ENCODE results near the gene CCL4.

The CCL4 gene

GRCh38 chr17:36088670-36089338 is 14.8 kb upstream of the CCL4 start:
- no peaks in the 10 kb centered on the region for H3K9me3 ChIP-seq (replicated peaks; ENCODE audit: insufficient read depth, low read length)
- peaks cover 71% of the 10 kb centered on the region for H3F3A ChIP-seq (ENCODE audit: insufficient read depth, low read length)
- peak overlapping the region; percentile 54 for H3K4me2 ChIP-seq (ENCODE audit: low read depth, low read length)
- no peak for TF ChIP-seq EZH2phosphoT487 (IDR thresholded peaks at IDR 0.05; ENCODE audit: low read length)
- TF ChIP-seq EZH2 (optimal IDR thresholded peaks at IDR 0.05; ENCODE audit: low read depth, low read length): no peak
- TF ChIP-seq CTCF (IDR thresholded peaks at IDR 0.05; ENCODE audit: low read length): no peak
- no peaks in the 10 kb centered on the region for H3K79me2 ChIP-seq (ENCODE audit: low read length)
- H3K4me3 ChIP-seq (ENCODE audit: low read length): peak overlapping the region; percentile 42
- H3K9me2 ChIP-seq (replicated peaks; ENCODE audit: insufficient read depth, low read length): no peaks in the 10 kb centered on the region
- H3K9ac ChIP-seq (ENCODE audit: low read length): peak overlapping the region; percentile 79
- no peaks in the 10 kb centered on the region for H3K27me3 ChIP-seq (replicated peaks; ENCODE audit: insufficient read depth, low read length)
- H4K20me1 ChIP-seq (ENCODE audit: insufficient read depth, low read length): no peaks in the 10 kb centered on the region
- peaks cover 65% of the 10 kb centered on the region for H3K4me1 ChIP-seq (ENCODE audit: low read length)
- H2AFZ ChIP-seq (ENCODE audit: low read length): no peak overlapping the region
- H3K27ac ChIP-seq (ENCODE audit: low read length): peak overlapping the region; percentile 99
- DNase-seq: no peak
- no peaks in the 10 kb centered on the region for H3K36me3 ChIP-seq (replicated peaks; ENCODE audit: insufficient read depth, low read length)

GRCh38 chr17:36089339-36089865 is 14.2 kb upstream of the CCL4 start:
- H4K20me1 ChIP-seq (ENCODE audit: insufficient read depth, low read length): no peaks in the 10 kb centered on the region
- H3K27me3 ChIP-seq (replicated peaks; ENCODE audit: insufficient read depth, low read length): no peaks in the 10 kb centered on the region
- no peaks in the 10 kb centered on the region for H3K36me3 ChIP-seq (replicated peaks; ENCODE audit: insufficient read depth, low read length)
- H3K27ac ChIP-seq (ENCODE audit: low read length): peak overlapping the region; percentile 99
- no peaks in the 10 kb centered on the region for H3K9me3 ChIP-seq (replicated peaks; ENCODE audit: insufficient read depth, low read length)
- H3K79me2 ChIP-seq (ENCODE audit: low read length): no peaks in the 10 kb centered on the region
- H3K4me2 ChIP-seq (ENCODE audit: low read depth, low read length): peak overlapping the region; percentile 54
- peaks cover 64% of the 10 kb centered on the region for H3K4me1 ChIP-seq (ENCODE audit: low read length)
- peak overlapping the region; percentile 42 for H3K4me3 ChIP-seq (ENCODE audit: low read length)
- H3K9ac ChIP-seq (ENCODE audit: low read length): peak overlapping the region; percentile 79
- peak; percentile 31 for DNase-seq
- H3F3A ChIP-seq (ENCODE audit: insufficient read depth, low read length): peaks cover 71% of the 10 kb centered on the region
- no peaks in the 10 kb centered on the region for H3K9me2 ChIP-seq (replicated peaks; ENCODE audit: insufficient read depth, low read length)
- TF ChIP-seq CTCF (IDR thresholded peaks at IDR 0.05; ENCODE audit: low read length) (no peak), EZH2phosphoT487 (IDR thresholded peaks at IDR 0.05; ENCODE audit: low read length) (no peak), EZH2 (optimal IDR thresholded peaks at IDR 0.05; ENCODE audit: low read depth, low read length) (no peak)
- H2AFZ ChIP-seq (ENCODE audit: low read length): no peak overlapping the region

DNA sequence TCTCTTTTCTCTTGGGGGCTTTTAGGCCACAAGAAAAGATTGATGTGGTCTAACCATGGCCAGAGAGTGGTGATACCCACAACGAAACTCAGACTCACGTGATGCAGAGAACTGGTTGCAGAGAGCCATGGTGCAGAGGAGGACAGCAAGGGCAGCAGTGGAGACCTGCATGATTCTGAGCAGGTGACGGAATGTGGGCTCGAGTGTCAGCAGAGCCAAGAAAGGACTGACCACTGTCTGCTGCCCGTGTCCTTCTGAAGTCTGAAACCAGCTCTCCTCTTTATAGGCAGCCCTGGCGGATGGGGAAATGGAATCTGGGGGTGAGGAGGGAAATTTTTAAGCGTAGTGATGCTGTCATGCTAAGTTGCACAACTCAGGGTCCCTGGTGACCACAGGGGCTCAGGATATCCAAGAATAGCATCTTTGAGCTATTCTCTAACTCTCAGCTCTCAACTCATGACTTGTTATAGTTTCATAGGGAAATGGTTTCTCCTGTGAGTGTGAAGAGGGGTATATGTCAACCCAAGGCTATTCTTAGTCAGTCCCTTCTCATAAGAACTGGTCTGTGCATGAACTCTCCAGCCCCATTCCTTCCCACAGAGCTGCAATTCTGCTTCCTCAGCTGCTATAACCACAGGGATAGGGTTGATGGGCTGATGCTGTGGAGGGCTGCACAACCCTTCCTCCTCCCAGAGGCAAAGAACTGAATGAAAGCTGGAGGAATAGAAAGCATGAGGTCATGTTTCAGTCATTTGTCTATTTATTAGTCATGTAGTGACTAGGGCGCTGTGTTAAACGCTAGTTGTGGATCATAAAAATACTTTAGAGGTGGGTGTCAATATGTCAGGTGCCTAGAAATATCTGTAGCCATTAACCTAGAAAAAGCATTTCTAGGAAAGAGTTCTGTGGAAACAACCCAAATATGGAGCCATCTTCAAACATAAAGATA is 13.5 kb upstream of the CCL4 start, which contains the start of gene CCL3:
Gene CCL3 (minus strand): TSS at position 256 of the 949 bp plus-strand sequence. CDS start 85 bp downstream, at position 171.
- peak within 1 kb of the TSS; percentile 73 for H3K4me2 ChIP-seq (ENCODE audit: low read depth, low read length)
- DNase-seq: peak; percentile 94
- no peaks in the 10 kb centered on the region for H3K36me3 ChIP-seq (replicated peaks; ENCODE audit: insufficient read depth, low read length)
- H3K9me3 ChIP-seq (replicated peaks; ENCODE audit: insufficient read depth, low read length): no peaks in the 10 kb centered on the region
- peaks cover 64% of the 10 kb centered on the region for H3K4me1 ChIP-seq (ENCODE audit: low read length)
- H4K20me1 ChIP-seq (ENCODE audit: insufficient read depth, low read length): no peaks in the 10 kb centered on the region
- H3K4me3 ChIP-seq (ENCODE audit: low read length): peak within 1 kb of the TSS; percentile 42
- TF ChIP-seq EZH2phosphoT487 (IDR thresholded peaks at IDR 0.05; ENCODE audit: low read length) (no peak), EZH2 (optimal IDR thresholded peaks at IDR 0.05; ENCODE audit: low read depth, low read length) (no peak), CTCF (IDR thresholded peaks at IDR 0.05; ENCODE audit: low read length) (no peak)
- no peaks in the 10 kb centered on the region for H3K27me3 ChIP-seq (replicated peaks; ENCODE audit: insufficient read depth, low read length)
- peaks cover 71% of the 10 kb centered on the region for H3F3A ChIP-seq (ENCODE audit: insufficient read depth, low read length)
- no peak within 1 kb of the TSS for H2AFZ ChIP-seq (ENCODE audit: low read length)
- no peaks in the 10 kb centered on the region for H3K9me2 ChIP-seq (replicated peaks; ENCODE audit: insufficient read depth, low read length)
- peak within 1 kb of the TSS; percentile 79 for H3K9ac ChIP-seq (ENCODE audit: low read length)
- H3K27ac ChIP-seq (ENCODE audit: low read length): peak within 1 kb of the TSS; percentile 99
- no peaks in the 10 kb centered on the region for H3K79me2 ChIP-seq (ENCODE audit: low read length)
